ENCODE results near the gene FUT8.
"Not testable (repeated sequence)": the region's sequence is repeated elsewhere in the genome, so short reads cannot be mapped to it uniquely, and the experiment has no call there.

DNA sequence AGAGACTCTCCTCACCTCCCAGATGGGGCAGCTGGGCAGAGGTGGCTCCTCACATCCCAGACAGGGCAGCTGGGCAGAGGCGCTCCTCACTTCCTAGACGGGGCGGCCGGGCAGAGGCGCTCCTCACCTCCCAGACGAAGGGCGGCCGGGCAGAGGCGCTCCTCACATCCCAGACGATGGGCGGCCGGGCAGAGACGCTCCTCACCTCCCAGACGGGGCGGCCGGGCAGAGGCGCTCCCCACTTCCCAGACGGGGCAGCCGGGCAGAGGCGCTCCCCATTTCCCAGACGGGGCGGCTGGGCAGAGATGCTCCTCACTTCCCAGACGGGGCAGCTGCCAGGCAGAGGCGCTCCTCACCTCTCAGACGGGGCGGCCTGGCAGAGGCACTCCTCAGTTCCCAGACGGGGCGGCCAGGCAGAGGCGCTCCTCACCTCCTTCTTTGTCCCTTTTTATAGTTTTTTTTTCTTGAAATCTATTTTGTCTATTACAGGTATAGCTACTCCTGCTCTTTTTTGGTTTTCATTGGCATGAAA lies 304.9 kb downstream of the FUT8 start:
- TF ChIP-seq YY1 (IDR thresholded peaks at IDR 0.05; ENCODE audit: insufficient read depth, insufficient read length); ZNF274 (IDR thresholded peaks at IDR 0.05; ENCODE audit: low read depth, low read length); SUZ12 (IDR thresholded peaks at IDR 0.05; ENCODE audit: extremely low read depth, insufficient read depth, insufficient read length): not testable (repeated sequence)
